SIG-M5 (cell line): Measurements from ENCODE around the gene RNF212.
"Not testable (repeated sequence)": the region's sequence is repeated elsewhere in the genome, so short reads cannot be mapped to it uniquely, and the experiment has no call there.

Experiments used
- DNase-seq: peaks from one replicate; lab custom pipeline; 2025; lab: John Stamatoyannopoulos, UW

RNF212 gene

DNA sequence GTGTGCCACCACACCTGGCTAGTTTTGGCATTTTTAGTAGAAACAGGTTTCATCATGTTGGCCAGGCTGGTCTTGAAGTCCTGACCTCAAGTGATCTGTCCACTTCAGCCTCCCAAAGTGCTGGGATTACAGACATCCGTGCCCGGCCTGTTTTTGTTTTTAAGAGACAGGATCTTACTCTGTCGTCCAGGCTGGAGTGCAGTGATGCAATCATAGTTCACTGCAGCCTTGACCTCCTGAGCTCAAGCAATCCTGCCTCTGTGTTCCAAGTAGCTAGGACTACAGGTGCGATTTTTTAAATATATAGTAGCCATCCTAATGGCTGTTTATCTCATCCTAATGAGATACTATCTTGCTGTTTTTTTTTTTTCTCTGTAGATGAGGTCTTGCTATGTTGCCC is 47.6 kb downstream of the RNF212 start:
- no peak for DNase-seq

GRCh38 chr4:1062419-1062818 is 50.9 kb downstream of the RNF212 start:
- no peak for DNase-seq

- no peak for DNase-seq
Measured at GRCh38 chr4:1061760-1062159, 51.6 kb downstream of the RNF212 start.

- DNase-seq, result no peak
Measured at GRCh38 chr4:1061056-1061700, 52.2 kb downstream of the RNF212 start.

GRCh38 chr4:1060621-1061020 is 52.7 kb downstream of the RNF212 start:
- no peak for DNase-seq

DNA sequence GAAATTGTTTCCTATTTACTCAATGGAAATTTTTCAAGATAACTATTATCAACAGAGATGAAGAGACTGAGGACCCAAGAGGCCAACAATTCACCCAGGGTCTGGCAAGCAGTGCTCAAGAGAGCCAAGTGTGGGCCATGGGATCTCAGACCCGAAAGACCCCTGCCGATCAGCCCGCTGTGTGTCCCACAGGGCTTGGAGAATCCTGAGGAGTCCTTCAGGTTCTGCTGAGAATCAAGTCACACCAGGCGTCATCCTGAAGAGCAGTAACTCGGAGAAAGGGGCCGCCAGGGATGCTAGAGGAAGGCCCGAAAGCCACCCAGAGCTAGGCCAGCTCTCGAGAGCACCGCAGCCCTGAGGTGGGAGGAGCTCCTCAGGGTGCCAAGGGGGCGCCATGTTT is 53.2 kb downstream of the RNF212 start:
- DNase-seq, result no peak

GRCh38 chr4:1058997-1059665 is 54.2 kb downstream of the RNF212 start:
- DNase-seq, result no peak

- no peak for DNase-seq
Measured at GRCh38 chr4:1058198-1058996, 55.0 kb downstream of the RNF212 start.

DNA sequence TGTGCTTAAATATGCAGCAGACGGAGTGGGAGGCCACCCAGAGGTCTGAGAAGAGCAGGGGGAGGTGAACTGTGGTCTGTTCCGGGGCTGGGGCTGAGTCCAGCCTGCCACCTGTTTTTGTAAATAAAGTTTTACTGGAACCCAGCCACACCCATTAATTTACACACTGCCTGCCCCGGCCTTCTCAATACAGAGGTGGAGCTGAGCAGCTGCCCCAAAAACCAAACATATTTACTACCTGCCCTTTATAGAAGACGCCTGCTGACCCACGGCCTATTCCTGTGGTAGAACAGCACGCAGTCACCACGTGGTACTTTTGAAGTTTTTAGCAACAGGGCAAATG is 56.0 kb downstream of the RNF212 start:
- DNase-seq, result no peak

- DNase-seq, result no peak
Measured at GRCh38 chr4:1056671-1057402, 56.5 kb downstream of the RNF212 start.

DNA sequence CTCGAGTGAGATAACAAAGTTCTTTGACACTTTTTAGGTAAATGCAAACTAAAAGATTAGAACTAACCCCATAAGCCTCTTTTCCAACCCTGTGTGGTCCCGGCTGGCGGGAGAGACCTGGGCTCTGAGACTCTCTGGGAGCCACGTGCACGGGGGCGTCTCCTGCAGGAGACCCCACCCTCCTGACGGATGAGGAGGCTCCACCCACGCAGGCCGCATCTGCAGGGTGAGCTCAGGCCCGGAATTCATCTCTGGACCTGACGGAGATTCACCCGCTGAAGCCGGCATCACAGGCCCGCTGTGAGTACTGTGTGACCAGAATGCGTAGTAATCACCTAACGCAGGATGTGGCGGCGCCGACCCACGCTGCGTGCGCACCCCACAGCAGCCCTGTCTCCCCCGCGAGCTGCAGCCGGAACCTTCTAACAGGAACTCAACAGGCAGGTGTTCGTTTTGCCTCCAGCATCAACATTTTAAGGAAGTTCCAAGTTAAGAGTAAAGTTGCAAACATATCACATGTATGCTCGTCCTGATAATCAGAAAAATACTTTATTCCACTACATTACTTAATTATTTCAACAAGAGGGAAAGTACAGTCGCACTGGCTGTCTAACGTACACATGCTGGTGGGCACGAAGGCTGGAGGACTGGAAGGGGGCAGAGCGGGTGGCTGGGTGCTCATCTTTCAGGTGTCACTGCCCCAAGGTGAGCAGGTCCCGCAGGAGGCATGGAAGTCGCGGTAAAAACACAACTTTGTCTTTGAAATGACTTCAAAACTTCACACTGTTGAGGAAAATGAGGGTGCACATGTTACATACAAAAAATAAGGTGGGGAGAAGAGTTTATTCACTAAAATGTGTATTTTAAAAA is 57.4 kb downstream of the RNF212 start:
- no peak for DNase-seq

DNA sequence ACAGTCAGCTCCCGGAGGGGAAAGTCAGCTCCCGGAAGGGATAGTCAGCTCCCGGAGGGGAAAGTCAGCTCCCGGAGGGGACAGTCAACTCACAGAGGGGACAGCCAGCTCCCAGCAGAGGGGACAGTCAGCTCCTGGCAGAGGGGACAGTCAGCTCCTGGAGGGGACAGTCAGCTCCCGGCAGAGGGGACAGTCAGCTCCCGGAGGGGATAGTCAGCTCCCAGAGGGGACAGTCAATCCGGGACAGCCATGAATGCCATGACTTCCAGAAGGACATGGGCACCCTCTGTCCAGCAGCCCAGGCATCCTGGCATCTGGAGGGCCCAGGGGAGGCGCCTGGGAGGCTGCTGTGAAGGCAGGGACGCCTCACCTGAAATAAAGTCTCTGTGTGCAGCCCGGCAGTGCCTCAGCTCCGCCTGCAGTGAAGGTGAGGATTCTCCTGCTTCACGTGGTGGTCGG is 58.1 kb downstream of the RNF212 start:
- not testable (repeated sequence) for DNase-seq

DNA sequence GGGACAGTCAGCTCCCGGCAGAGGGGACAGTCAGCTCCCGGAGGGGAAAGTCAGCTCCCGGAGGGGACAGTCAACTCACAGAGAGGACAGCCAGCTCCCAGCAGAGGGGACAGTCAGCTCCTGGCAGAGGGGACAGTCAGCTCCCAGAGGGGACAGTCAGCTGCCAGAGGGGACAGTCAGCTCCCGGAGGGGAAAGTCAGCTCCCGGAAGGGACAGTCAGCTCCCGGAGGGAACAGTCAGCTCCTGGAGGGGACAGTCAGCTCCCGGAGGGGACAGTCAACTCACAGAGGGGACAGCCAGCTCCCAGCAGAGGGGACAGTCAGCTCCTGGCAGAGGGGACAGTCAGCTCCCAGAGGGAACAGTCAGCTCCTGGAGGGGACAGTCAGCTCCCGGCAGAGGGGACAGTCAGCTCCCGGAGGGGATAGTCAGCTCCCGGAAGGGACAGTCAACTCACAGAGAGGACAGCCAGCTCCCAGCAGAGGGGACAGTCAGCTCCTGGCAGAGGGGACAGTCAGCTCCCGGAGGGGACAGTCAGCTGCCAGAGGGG is 58.6 kb downstream of the RNF212 start:
- DNase-seq, result not testable (repeated sequence)

- not testable (repeated sequence) for DNase-seq
Measured at GRCh38 chr4:1053891-1054290, 59.5 kb downstream of the RNF212 start.

GRCh38 chr4:1053080-1053661 is 60.2 kb downstream of the RNF212 start:
- no peak for DNase-seq

GRCh38 chr4:1052231-1052671 is 61.1 kb downstream of the RNF212 start:
- DNase-seq, result no peak

DNA sequence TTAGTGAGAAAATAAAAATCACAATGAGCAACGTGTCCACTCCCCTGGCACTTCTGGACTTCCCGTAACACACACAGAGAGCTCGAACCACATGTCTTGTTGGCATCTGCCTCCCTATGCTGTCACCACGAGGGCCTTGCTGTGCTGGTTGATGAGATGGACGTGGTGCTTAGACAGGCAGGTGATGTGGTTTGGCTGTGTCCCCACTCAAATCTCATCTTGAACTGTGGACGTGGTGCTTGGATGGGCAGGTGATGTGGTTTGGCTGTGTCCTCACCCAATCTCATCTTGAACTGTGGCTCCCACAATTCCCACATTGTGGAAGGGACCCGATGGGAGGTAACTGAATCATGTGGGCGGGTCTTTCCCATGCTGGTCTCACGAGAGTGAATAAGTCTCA is 61.9 kb downstream of the RNF212 start:
- no peak for DNase-seq

DNA sequence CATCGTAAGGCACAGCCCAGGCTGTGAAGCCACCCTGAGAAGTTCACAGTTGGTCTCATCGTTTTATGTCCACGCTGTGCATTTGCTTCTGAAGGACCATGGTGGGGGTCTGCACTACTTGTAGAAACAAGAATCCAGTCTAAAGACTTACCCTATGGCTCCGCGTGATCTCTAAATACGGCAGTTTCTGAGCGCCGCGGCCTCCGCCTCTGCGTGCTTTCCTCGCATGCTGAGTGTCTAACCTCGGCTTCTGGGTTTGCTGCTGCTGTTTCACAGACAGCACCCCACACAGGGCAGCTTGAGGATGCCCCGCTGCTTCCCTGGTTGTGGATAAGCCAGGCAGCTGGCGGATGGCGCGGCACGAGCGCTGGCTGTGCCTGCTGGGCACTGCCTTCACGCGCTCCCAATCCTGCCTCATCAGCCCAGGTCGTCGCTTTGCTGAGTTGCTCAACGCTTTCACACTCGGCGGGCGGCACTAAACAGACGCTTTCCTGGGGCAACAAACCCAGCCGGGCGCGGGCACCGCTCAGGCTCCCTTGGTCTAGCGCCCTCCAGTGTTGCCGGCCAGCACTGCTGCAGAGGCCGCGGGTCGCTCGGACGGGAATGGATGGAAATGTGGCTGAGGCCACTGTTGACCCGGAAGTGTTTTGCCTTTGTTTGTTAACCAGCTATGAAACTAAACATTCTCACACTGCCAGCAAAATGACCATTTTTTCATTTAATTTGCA is 62.7 kb downstream of the RNF212 start:
- no peak for DNase-seq

- no peak for DNase-seq
Measured at GRCh38 chr4:1049591-1049905, 63.8 kb downstream of the RNF212 start.
